Testis (tissue), 3 donors: ENCODE results near the gene MAML2. TPM values are rescaled to one million over a fixed set of nuclear protein-coding genes. Genes with fewer than 3 reads are reported as not detected.
"Not testable (repeated sequence)": the region's sequence is repeated elsewhere in the genome, so short reads cannot be mapped to it uniquely, and the experiment has no call there.

Experiments used
- DNase-seq: peaks from one replicate; pipeline ENCODE4 v3.0.0-alpha.2; 2019
- H3K27ac ChIP-seq, 2 donors: fragments of 200-600 bp; sonication (generic); one replicate each; pipeline ENCODE4 v1.5.1; 2019
- H3K27me3 ChIP-seq: fragments of 200-600 bp; sonication (generic); one replicate; pipeline ENCODE4 v1.5.1; 2019
- H3K36me3 ChIP-seq: fragments of 200-600 bp; sonication (generic); one replicate; pipeline ENCODE4 v1.5.1; 2017; ENCODE audit warnings: low read depth; ENCODE audit errors: missing control alignments
- H3K4me1 ChIP-seq: fragments of 200-600 bp; sonication (generic); one replicate; pipeline ENCODE4 v1.5.1; 2019
- H3K4me3 ChIP-seq, 2 donors: fragments of 200-600 bp; sonication (generic); one replicate each; pipeline ENCODE4 v1.5.1; 2017 to 2019
- H3K9me3 ChIP-seq: fragments of 200-600 bp; sonication (generic); one replicate; pipeline ENCODE4 v1.5.1; 2017
- CTCF ChIP-seq, 3 experiments: fragments of 450-650 bp in 2 of 3; fragments of 200-600 bp in 1 of 3; sonication (generic) in 1 of 3; IDR thresholded peaks; one replicate each; pipeline ENCODE4 v1.5.1; 2016 to 2019; ENCODE audit warnings: antibody characterized with exemption in 3 of 3, mild to moderate bottlenecking in 2 of 3, moderate library complexity in 1 of 3
- POLR2A ChIP-seq: fragments of 450-650 bp; IDR thresholded peaks from one replicate; pipeline ENCODE4 v1.6.1; 2017; ENCODE audit warnings: antibody characterized with exemption, mild to moderate bottlenecking, moderate library complexity
- WGBS, 2 donors: methylation state at CpG; one replicate each; pipeline ENCODE4 v1.1.5; 2018; 5-methylcytosine and 5-hydroxymethylcytosine counted together
- intact Hi-C: fragments of 100-400 bp; cut with DNase I; formaldehyde crosslinking; loops from one replicate; pipeline ENCODE4 v1.15.1; 2023; ENCODE audit warnings: low total_unique reads
- polyA plus RNA-seq: library from polyadenylated mRNA; stranded (reverse); fragments of 350-450 nt; fragmentation: Illumina TruSeq; extraction: RNeasy Lipid Tissue Mini Kit (QIAGEN cat#74804); gene quantifications from one replicate; pipeline ENCODE4 v1.2.3, GENCODE V29; 2014; ENCODE audit warnings: low read depth, low replicate concordance; ENCODE audit not compliant: insufficient read depth
- total RNA-seq, 2 donors: library from RNA; depleted of rRNA; stranded (reverse); fragments of >200 nt; gene quantifications; one replicate each; pipeline ENCODE4 v1.2.3, GENCODE V29; 2016

Gene MAML2
- total and polyA plus RNA-seq, 3 donors from 2014 or later: 5.1 to 23.6 (median 17.6) TPM

- TF ChIP-seq POLR2A (no peak), CTCF (IDR thresholded peaks at IDR 0.05) (no peak)
- no peaks in the 10 kb centered on the region for H3K36me3 ChIP-seq
- no peaks in the 10 kb centered on the region for H3K9me3 ChIP-seq
- H3K4me1 ChIP-seq: peaks cover 14% of the 10 kb centered on the region
- H3K4me3 ChIP-seq: no peak overlapping the region
- WGBS, 2 donors: 96 to 97% methylated on average over 1 of the region's 1 CpG
- no peaks in the 10 kb centered on the region for H3K27me3 ChIP-seq
- H3K27ac ChIP-seq: no peak overlapping the region
- DNase-seq: no peak
- intact Hi-C loops: no loop called here
Measured at GRCh38 chr11:96189351-96189750, 153.6 kb downstream of the MAML2 start.

- no peak for DNase-seq
- H3K4me1 ChIP-seq: peaks cover 12% of the 10 kb centered on the region
- H3K27ac ChIP-seq: peak overlapping the region in 1 of 2 donors; percentile 17
- WGBS, 2 donors: 18 to 22% methylated on average over 2 of the region's 2 CpGs
- no peak for TF ChIP-seq POLR2A
- TF ChIP-seq CTCF (IDR thresholded peaks at IDR 0.05): no peak
- H3K36me3 ChIP-seq: no peaks in the 10 kb centered on the region
- no peaks in the 10 kb centered on the region for H3K27me3 ChIP-seq
- intact Hi-C loops: no loop called here
- H3K4me3 ChIP-seq: no peak overlapping the region
- H3K9me3 ChIP-seq: no peaks in the 10 kb centered on the region
Measured at GRCh38 chr11:96188243-96189006, 154.6 kb downstream of the MAML2 start.

GRCh38 chr11:96187822-96188221, 155.2 kb downstream of the MAML2 start:
- H3K4me3 ChIP-seq: no peak overlapping the region
- DNase-seq: no peak
- no peak for TF ChIP-seq POLR2A
- no peak for TF ChIP-seq CTCF (IDR thresholded peaks at IDR 0.05)
- no peaks in the 10 kb centered on the region for H3K36me3 ChIP-seq
- intact Hi-C loops: no loop called here
- no peaks in the 10 kb centered on the region for H3K27me3 ChIP-seq
- no peaks in the 10 kb centered on the region for H3K9me3 ChIP-seq
- H3K4me1 ChIP-seq: peaks cover 12% of the 10 kb centered on the region
- WGBS, 2 donors: 65 to 66% methylated on average over 3 of the region's 3 CpGs
- H3K27ac ChIP-seq: peak overlapping the region in 1 of 2 donors; percentile 17

GRCh38 chr11:96186806-96187205, 156.2 kb downstream of the MAML2 start:
- no peak overlapping the region for H3K27ac ChIP-seq
- no peak for TF ChIP-seq POLR2A
- no peak for TF ChIP-seq CTCF (IDR thresholded peaks at IDR 0.05)
- WGBS, 2 donors: 92 to 100% methylated on average over 1 of the region's 1 CpG
- peaks cover 12% of the 10 kb centered on the region for H3K4me1 ChIP-seq
- no peaks in the 10 kb centered on the region for H3K36me3 ChIP-seq
- H3K9me3 ChIP-seq: no peaks in the 10 kb centered on the region
- no peaks in the 10 kb centered on the region for H3K27me3 ChIP-seq
- no peak for DNase-seq
- H3K4me3 ChIP-seq: no peak overlapping the region
- intact Hi-C loops: no loop called here

- 66 to 80% methylated on average over 4 of the region's 4 CpGs for WGBS, 2 donors
- DNase-seq: no peak
- H3K4me3 ChIP-seq: no peak overlapping the region
- no peaks in the 10 kb centered on the region for H3K27me3 ChIP-seq
- H3K36me3 ChIP-seq: no peaks in the 10 kb centered on the region
- H3K4me1 ChIP-seq: peaks cover 12% of the 10 kb centered on the region
- H3K9me3 ChIP-seq: no peaks in the 10 kb centered on the region
- intact Hi-C loops: no loop called here
- H3K27ac ChIP-seq: no peak overlapping the region
- no peak for TF ChIP-seq CTCF (IDR thresholded peaks at IDR 0.05)
- TF ChIP-seq POLR2A: no peak
Measured at GRCh38 chr11:96185220-96185768, 157.7 kb downstream of the MAML2 start.

GRCh38 chr11:96180937-96181336, 162.1 kb downstream of the MAML2 start:
- H3K27ac ChIP-seq, DNase-seq, H3K4me3 ChIP-seq, H3K9me3 ChIP-seq, H3K36me3 ChIP-seq, H3K27me3 ChIP-seq, intact Hi-C loops, H3K4me1 ChIP-seq: not testable (repeated sequence)
- WGBS, 2 donors: 91 to 97% methylated on average over 4 of the region's 4 CpGs
